Panc1 (cell line): ENCODE results near the gene TRIM59.
A peak's percentile ranks its signal among the peaks of the same experiment; 100 is the strongest.

Source experiments
- POLR2AphosphoS5 ChIP-seq: IDR thresholded peaks from 2 replicates; pipeline ENCODE4 v1.6.1; 2012; ENCODE audit warnings: mild to moderate bottlenecking, low read depth, low read length, moderate library complexity
- TF ChIP-seq, protein P1 (sequence below): fragments of 450-650 bp; IDR thresholded peaks from 2 replicates; pipeline ENCODE4 v1.5.1; 2017; ENCODE audit warnings: mild to moderate bottlenecking

- TF ChIP-seq, protein P1, sequence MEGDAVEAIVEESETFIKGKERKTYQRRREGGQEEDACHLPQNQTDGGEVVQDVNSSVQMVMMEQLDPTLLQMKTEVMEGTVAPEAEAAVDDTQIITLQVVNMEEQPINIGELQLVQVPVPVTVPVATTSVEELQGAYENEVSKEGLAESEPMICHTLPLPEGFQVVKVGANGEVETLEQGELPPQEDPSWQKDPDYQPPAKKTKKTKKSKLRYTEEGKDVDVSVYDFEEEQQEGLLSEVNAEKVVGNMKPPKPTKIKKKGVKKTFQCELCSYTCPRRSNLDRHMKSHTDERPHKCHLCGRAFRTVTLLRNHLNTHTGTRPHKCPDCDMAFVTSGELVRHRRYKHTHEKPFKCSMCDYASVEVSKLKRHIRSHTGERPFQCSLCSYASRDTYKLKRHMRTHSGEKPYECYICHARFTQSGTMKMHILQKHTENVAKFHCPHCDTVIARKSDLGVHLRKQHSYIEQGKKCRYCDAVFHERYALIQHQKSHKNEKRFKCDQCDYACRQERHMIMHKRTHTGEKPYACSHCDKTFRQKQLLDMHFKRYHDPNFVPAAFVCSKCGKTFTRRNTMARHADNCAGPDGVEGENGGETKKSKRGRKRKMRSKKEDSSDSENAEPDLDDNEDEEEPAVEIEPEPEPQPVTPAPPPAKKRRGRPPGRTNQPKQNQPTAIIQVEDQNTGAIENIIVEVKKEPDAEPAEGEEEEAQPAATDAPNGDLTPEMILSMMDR = peak; percentile 85; the same call in 1 of the 2 replicates
- no peak for TF ChIP-seq POLR2AphosphoS5
These were observed 35.9 kb downstream of the TRIM59 start for GRCh38 chr3:160413613-160414248.
